Natural killer cell treated with Interleukin-12 subunit alpha and Interleukin-12 subunit beta and Interleukin-15 and Interleukin-18, amount 100 ng/mL, for 72 hours (primary cell): Measurements from ENCODE around the gene TTLL8. TPM values are rescaled to one million over a fixed set of nuclear protein-coding genes. Genes with fewer than 3 reads are reported as not detected.

Experiments used
- ATAC-seq, 2 donors: fragments of 150-1000 bp; cut with Tn5 transposase in 1 of 2; sonication (Bioruptor Pico), chemical (Tn5 transposase) in 1 of 2; 2 replicates each; pipeline ENCODE4 v1.10.0; 2021
- DNase-seq: peaks from one replicate; pipeline ENCODE4 v3.0.0; 2022; ENCODE audit warnings: low spot score
- H3K27ac Mint-ChIP-seq, 2 donors: 1 replicate in 1 of 2; 2 replicates in 1 of 2; pipeline ENCODE4 v1.8.0; 2022; ENCODE audit warnings: mixed read lengths in 2 of 2, mild to moderate bottlenecking in 1 of 2, moderate library complexity in 1 of 2
- H3K27me3 Mint-ChIP-seq, 2 donors: 1 replicate in 1 of 2; 2 replicates in 1 of 2; pipeline ENCODE4 v1.8.0; 2022; ENCODE audit warnings: mixed read lengths in 2 of 2
- H3K36me3 Mint-ChIP-seq: one replicate; pipeline ENCODE4 v1.8.0; 2022; ENCODE audit warnings: mixed read lengths
- H3K4me1 Mint-ChIP-seq, 2 donors: 1 replicate in 1 of 2; 2 replicates in 1 of 2; pipeline ENCODE4 v1.8.0; 2022; ENCODE audit warnings: low read depth in 2 of 2, mixed read lengths in 2 of 2, mild to moderate bottlenecking in 1 of 2
- H3K4me3 Mint-ChIP-seq: one replicate; pipeline ENCODE4 v1.8.0; 2022; ENCODE audit warnings: mixed read lengths
- H3K9me3 Mint-ChIP-seq: 2 replicates; pipeline ENCODE4 v1.8.0; 2022; ENCODE audit warnings: mixed read lengths
- total RNA-seq, 2 donors: library from RNA; stranded (reverse); gene quantifications; one replicate each; pipeline ENCODE4 v1.2.3, GENCODE V29; 2022

The TTLL8 gene
- total RNA-seq, 2 donors from 2014 or later = not detected

GRCh38 chr22:50078246-50078645 lies 20.1 kb upstream of the TTLL8 start:
- Mint-ChIP-seq H3K27ac (no peak overlapping the region), H3K4me3 (no peak overlapping the region), H3K36me3 (no peaks in the 10 kb centered on the region), H3K27me3 (no peaks in the 10 kb centered on the region), H3K9me3 (no peaks in the 10 kb centered on the region), H3K4me1 (peaks cover 0 to 11% of the 10 kb centered on the region in 2 donors)
- no peak for DNase-seq
- ATAC-seq = no peak

DNA sequence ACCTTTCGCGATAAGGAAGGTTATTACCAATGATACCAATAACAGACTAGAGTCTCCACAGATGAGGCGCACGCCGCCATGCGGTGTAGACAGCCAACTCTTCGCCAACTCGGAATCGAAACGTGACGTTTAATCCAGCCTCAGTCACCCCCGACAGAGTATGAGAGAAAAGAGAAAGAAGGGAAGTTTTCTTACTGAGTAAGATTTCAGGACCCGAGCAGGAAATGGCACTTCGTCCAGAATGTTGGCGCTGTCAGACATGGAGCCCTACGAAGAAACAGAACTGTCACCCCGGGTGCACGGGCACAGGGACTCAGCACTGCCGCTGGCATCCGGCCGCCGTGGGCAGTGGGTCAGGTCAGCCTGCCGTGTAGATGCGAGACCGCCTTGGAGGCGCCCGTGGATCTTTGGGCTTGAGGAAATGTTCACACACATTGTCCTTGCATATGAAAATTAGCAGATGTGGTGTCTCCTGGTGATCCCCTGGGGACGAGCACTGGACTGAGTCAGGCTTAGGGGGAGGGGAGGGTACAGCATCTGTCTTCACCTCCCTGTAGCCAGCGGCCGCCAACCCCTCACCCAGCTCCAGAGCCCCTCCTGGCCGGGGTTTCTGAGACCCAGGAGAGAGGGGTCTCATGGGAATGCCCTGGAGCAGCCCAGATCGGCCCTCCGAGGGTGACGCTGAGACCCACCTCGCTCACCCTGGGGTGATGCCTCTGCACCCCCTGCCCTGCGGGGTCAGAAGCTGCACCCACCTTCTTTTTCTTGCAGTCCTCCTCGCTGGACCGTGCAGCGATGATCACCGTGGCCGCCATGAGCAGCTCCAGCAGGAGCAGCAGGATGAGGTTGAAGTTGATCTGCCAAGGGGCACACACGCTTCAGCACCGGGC lies 18.8 kb upstream of the TTLL8 start:
- DNase-seq (peak; percentile 45), ATAC-seq (peak in 1 of 2 donors; percentile 37)
- Mint-ChIP-seq H3K4me3 (no peak overlapping the region), H3K4me1 (peaks cover 0 to 6% of the 10 kb centered on the region in 2 donors), H3K36me3 (no peaks in the 10 kb centered on the region), H3K9me3 (no peaks in the 10 kb centered on the region), H3K27ac (no peak overlapping the region), H3K27me3 (no peaks in the 10 kb centered on the region)

GRCh38 chr22:50074551-50075530 lies 16.7 kb upstream of the TTLL8 start:
- no peak for DNase-seq
- H3K36me3 Mint-ChIP-seq = no peaks in the 10 kb centered on the region
- no peaks in the 10 kb centered on the region for H3K9me3 Mint-ChIP-seq
- H3K27ac Mint-ChIP-seq = no peak overlapping the region
- H3K27me3 Mint-ChIP-seq = no peaks in the 10 kb centered on the region
- no peak overlapping the region for H3K4me3 Mint-ChIP-seq
- ATAC-seq = no peak
- H3K4me1 Mint-ChIP-seq = no peaks in the 10 kb centered on the region

DNA sequence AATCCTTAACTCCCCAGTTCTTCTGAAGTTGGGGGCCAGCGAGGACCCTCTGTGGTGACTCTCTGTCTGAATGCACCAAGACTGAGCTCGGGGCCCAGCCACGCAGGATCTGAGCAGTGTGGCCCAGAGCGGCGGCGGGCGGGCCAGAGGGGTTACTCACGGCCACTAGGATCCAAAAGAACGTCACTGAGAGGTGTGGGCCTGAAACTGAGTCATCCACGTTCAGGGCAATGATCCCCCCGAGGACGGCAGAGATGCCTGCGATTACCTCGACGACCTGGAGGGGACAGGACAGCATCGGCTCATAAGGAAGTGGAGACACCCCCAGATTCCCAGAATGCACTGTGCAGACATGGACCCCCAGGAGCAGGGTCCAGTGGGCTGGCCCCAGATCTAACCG lies 16.0 kb upstream of the TTLL8 start:
- ATAC-seq = no peak
- H3K4me3 Mint-ChIP-seq = no peak overlapping the region
- H3K9me3 Mint-ChIP-seq = no peaks in the 10 kb centered on the region
- H3K27ac Mint-ChIP-seq = no peak overlapping the region
- peak; percentile 59 for DNase-seq
- H3K4me1 Mint-ChIP-seq = no peaks in the 10 kb centered on the region
- no peaks in the 10 kb centered on the region for H3K36me3 Mint-ChIP-seq
- H3K27me3 Mint-ChIP-seq = no peaks in the 10 kb centered on the region

DNA sequence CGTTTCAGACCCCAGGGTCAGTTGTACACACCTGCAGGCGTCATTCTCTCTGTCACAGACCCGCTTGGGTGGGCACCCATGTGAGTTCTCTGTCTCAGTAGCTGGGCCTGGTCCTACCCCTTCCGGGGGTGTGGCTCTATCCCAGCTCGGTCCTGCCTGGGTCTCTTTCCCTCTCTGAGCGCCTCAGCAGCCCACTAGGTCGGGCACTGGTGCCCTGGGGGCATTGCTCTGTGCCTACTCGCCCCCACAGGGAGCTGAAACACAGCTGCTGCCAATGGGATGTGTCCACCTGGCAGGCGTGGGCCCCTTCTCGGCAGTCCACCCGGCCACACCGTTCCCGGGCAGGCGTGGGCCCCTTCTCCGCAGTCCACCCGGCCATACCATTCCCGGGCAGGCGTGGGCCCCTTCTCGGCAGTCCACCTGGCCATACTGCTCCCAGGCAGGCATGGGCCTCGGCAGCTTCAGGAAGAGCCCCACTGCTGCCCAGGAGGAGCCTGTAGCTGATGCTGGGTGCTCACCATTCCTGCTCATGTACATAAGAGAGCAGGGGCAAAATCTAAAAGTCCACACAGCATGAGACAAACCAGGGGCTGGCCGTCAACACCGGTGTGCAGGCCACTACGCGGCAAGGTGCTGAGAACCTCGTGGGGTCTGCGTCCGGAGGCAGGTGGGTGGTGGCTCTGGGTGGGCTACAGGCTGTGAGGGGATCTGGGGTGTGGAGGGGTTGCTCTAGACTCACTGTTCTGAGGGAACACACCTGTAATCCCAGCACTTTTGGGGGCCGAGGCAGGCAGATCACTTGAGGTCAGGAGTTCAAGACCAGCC lies 14.8 kb upstream of the TTLL8 start:
- Mint-ChIP-seq H3K4me3 (no peak overlapping the region), H3K9me3 (no peaks in the 10 kb centered on the region), H3K27ac (no peak overlapping the region), H3K27me3 (no peaks in the 10 kb centered on the region), H3K4me1 (no peaks in the 10 kb centered on the region), H3K36me3 (no peaks in the 10 kb centered on the region)
- peak in 1 of 2 donors; percentile 4 for ATAC-seq
- peak; percentile 59 for DNase-seq

DNA sequence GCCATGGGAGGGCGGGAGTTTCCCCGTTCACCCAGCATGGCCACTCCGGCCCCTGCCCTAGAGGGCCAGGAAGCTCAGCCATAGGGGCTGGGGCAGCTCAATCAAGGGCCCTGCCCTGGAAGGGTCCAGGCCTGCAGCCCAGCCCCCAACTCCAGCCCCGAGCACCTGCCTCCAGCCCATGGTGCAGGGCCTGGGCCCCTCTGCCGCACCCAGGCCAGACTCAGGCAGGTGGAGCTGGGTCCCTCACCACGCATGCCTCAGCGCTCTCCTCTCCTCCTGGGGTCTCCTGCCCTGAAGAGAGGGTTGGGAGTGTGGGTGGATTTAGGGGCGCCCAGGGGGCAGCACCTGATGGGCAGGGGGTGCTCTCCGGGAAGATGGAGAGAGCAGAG lies 14.1 kb upstream of the TTLL8 start:
- ATAC-seq (peak in 1 of 2 donors; percentile 26), DNase-seq (peak; percentile 56)
- H3K9me3 Mint-ChIP-seq = no peaks in the 10 kb centered on the region
- H3K36me3 Mint-ChIP-seq = no peaks in the 10 kb centered on the region
- H3K4me1 Mint-ChIP-seq = no peaks in the 10 kb centered on the region
- H3K27me3 Mint-ChIP-seq = no peaks in the 10 kb centered on the region
- no peak overlapping the region for H3K27ac Mint-ChIP-seq
- no peak overlapping the region for H3K4me3 Mint-ChIP-seq

DNA sequence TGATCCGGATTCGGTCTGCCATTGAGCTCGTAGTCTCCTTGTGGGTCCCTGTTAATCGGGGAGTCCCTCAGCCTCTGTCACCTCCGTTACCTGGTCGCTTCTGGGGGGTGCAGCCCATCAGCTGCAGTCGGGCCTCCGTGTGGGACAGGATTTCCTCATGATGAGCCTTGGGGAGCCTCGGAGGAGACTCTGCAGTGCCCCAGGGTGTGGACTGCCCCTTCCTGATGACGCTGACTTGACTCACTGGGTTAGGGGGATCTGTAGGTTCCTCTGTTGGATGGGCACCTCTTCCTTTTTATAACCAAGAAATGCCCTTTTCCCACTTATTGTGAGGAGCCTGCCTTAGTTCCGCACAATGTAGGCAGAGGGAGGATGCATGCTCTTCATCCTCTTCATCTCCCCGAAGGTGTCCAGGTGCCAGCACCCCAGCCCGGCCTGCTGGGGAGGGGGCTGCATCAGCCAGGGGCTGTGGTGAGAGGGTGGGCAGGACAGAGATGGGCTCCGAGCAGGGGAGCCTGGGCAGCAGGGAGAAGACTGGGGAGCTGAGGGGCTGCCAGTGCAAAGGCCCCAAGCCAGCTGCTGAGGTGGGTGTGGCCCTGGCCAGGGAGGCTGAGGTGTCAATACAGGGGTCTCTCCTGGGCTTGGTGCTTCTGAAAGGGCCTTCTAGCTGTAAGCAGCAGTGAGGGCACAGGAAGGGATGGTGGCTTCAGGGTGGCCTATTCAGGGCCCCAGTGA lies 13.5 kb upstream of the TTLL8 start:
- Mint-ChIP-seq H3K4me1 (no peaks in the 10 kb centered on the region), H3K27ac (no peak overlapping the region), H3K9me3 (no peaks in the 10 kb centered on the region), H3K4me3 (no peak overlapping the region), H3K27me3 (no peaks in the 10 kb centered on the region), H3K36me3 (no peaks in the 10 kb centered on the region)
- ATAC-seq = no peak
- no peak for DNase-seq

DNA sequence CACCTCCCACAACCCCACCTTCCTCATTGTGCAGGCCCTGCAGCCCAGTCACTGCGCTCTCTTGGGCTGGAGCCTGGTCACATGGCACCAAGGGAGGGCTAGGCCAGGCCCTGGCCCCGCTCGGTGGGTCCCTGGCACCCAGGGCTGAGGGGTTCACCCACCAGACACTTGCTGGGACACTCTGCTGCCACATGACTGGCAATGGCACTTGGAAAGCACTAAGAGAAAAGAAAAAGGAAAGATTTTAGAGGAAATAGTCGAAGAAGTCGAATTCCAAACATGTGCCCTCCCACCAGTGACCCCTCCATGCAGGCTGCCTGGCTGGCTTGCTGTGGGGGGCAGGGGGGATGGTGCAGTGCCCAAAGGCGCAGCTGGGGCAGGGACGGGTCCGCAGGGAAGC lies 12.3 kb upstream of the TTLL8 start:
- Mint-ChIP-seq H3K36me3 (no peaks in the 10 kb centered on the region), H3K4me1 (no peaks in the 10 kb centered on the region), H3K4me3 (no peak overlapping the region), H3K27ac (no peak overlapping the region), H3K9me3 (no peaks in the 10 kb centered on the region), H3K27me3 (no peaks in the 10 kb centered on the region)
- DNase-seq (no peak), ATAC-seq (no peak)

DNA sequence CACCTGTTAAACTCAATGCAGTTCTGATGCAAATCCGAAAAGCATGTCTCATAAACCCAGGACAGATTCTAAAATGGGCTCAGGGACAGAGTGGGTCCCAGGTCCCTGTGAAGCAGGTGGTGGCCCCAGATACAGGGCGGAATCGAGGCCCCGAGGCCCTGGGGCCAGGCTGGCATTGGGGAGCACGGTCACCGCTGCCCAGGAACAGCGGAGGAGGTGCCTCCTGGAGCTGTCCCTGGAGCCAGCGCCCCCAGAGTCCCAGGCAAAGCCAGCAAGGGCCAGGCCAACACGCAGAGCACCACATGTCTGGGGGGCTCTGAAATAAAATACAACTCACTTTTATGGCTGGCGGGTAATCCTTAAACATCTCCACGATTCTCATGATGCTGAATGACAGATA lies 10.0 kb upstream of the TTLL8 start:
- no peak overlapping the region for H3K27ac Mint-ChIP-seq
- no peaks in the 10 kb centered on the region for H3K36me3 Mint-ChIP-seq
- DNase-seq (no peak), ATAC-seq (no peak)
- no peaks in the 10 kb centered on the region for H3K4me1 Mint-ChIP-seq
- no peaks in the 10 kb centered on the region for H3K27me3 Mint-ChIP-seq
- no peaks in the 10 kb centered on the region for H3K9me3 Mint-ChIP-seq
- no peak overlapping the region for H3K4me3 Mint-ChIP-seq

DNA sequence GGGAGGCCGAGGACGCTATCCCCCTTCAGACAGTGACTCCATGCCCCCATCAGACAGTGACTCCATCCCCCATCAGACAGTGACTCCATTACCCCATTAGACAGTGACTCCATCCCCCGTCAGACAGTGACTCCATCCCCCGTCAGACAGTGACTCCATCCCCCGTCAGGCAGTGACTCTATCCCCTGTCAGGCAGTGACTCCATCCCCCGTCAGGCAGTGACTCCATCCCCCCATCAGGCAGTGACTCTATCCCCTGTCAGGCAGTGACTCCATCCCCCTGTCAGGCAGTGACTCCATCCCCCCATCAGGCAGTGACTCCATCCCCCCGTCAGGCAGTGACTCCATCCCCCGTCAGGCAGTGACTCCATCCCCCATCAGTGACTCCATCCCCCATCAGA lies 9.1 kb upstream of the TTLL8 start:
- no peak for DNase-seq
- no peak overlapping the region for H3K4me3 Mint-ChIP-seq

DNA sequence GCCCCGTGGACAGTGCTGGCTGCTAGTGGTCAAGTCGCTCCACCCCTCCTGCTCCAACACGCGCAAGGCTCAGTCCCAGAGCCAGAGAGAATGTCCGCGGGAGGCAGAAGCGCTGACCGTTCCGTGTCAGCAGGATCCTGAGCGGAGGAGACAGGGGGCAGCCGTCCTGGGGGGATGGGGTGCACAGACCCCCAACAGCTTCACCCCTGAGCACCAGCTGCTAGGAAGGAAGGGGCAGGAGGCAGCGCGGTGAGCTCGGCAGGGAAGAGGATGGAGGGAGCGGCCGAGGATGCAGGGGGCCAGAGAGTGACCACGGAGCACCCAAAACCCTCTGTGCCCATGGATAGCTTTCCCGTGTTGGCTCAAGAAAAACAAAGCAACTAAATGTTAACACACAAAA lies 6.4 kb upstream of the TTLL8 start:
- no peak overlapping the region for H3K27ac Mint-ChIP-seq
- no peaks in the 10 kb centered on the region for H3K36me3 Mint-ChIP-seq
- H3K4me3 Mint-ChIP-seq = no peak overlapping the region
- no peak for ATAC-seq
- no peaks in the 10 kb centered on the region for H3K27me3 Mint-ChIP-seq
- DNase-seq = no peak
- H3K4me1 Mint-ChIP-seq = no peaks in the 10 kb centered on the region
- H3K9me3 Mint-ChIP-seq = no peaks in the 10 kb centered on the region

More for the DNA sequence above, 9.1 kb upstream of the TTLL8 start:
- Mint-ChIP-seq H3K27me3 (no peaks in the 10 kb centered on the region), H3K4me1 (no peaks in the 10 kb centered on the region), H3K9me3 (no peaks in the 10 kb centered on the region), H3K36me3 (no peaks in the 10 kb centered on the region), H3K27ac (no peak overlapping the region)
- no peak for ATAC-seq

GRCh38 chr22:50063589-50064393 lies 5.7 kb upstream of the TTLL8 start:
- Mint-ChIP-seq H3K4me3 (no peak overlapping the region), H3K4me1 (no peaks in the 10 kb centered on the region)

More at GRCh38 chr22:50063589-50064393, 5.7 kb upstream of the TTLL8 start:
- no peak for ATAC-seq
- H3K27ac Mint-ChIP-seq = no peak overlapping the region
- no peaks in the 10 kb centered on the region for H3K9me3 Mint-ChIP-seq
- no peaks in the 10 kb centered on the region for H3K36me3 Mint-ChIP-seq
- no peak for DNase-seq
- H3K27me3 Mint-ChIP-seq = no peaks in the 10 kb centered on the region
